ENCODE data around the gene TNRC6C.
A peak's percentile ranks its signal among the peaks of the same experiment; 100 is the strongest.

Gene TNRC6C

DNA sequence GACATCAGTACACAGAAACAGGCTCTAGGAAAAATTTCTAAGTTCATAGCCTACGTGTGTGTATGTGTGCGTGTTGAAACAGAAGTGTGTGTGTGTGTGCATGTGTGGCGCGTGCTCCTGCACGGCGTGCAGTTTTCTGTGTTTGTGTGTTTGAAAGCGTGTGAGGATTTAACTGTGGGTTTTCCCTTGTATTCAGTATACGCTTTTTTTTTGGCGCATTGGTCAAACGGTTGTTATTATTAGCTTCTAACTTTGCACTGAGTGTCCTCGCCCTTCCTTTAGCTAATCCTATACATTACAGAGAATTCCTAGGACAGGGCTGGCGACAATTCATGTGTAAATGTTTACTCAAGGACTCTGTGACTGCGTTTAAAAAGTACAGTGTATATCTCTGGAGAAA, 147.0 kb downstream of the TNRC6C start:
- DNase-seq (ENCODE audit: low read depth), result no peak
- TF ChIP-seq, protein P1, sequence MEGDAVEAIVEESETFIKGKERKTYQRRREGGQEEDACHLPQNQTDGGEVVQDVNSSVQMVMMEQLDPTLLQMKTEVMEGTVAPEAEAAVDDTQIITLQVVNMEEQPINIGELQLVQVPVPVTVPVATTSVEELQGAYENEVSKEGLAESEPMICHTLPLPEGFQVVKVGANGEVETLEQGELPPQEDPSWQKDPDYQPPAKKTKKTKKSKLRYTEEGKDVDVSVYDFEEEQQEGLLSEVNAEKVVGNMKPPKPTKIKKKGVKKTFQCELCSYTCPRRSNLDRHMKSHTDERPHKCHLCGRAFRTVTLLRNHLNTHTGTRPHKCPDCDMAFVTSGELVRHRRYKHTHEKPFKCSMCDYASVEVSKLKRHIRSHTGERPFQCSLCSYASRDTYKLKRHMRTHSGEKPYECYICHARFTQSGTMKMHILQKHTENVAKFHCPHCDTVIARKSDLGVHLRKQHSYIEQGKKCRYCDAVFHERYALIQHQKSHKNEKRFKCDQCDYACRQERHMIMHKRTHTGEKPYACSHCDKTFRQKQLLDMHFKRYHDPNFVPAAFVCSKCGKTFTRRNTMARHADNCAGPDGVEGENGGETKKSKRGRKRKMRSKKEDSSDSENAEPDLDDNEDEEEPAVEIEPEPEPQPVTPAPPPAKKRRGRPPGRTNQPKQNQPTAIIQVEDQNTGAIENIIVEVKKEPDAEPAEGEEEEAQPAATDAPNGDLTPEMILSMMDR (conservative IDR thresholded peaks at IDR 0.05; ENCODE audit: control insufficient read depth, insufficient read depth, low read depth, low read length), result no peak
- H3K4me3 ChIP-seq (ENCODE audit: control insufficient read depth, low read depth, low read length), result no peak overlapping the region

DNA sequence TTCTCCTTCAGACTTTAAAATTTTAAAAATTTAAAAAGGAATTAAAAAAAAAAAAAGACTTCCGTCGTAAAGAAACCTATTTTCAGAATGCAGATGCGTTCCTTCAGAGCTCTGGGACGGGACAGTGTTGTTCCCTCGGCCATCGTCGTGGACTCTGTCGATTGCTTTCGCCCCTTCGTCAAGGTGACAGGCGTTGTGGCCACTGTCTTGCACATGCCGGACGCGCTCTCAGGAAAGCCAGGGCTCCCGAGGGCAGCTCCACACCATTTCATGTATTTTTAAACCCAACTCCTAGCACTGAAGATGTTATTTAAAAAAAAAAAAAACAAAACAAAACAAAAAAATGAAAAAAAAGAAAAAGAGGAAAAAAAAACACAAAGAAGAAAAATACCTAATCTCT, 147.7 kb downstream of the TNRC6C start:
- no peak for DNase-seq (ENCODE audit: low read depth)
- TF ChIP-seq, protein P1 (conservative IDR thresholded peaks at IDR 0.05; ENCODE audit: control insufficient read depth, insufficient read depth, low read depth, low read length), result no peak
- no peak overlapping the region for H3K4me3 ChIP-seq (ENCODE audit: control insufficient read depth, low read depth, low read length)

DNA sequence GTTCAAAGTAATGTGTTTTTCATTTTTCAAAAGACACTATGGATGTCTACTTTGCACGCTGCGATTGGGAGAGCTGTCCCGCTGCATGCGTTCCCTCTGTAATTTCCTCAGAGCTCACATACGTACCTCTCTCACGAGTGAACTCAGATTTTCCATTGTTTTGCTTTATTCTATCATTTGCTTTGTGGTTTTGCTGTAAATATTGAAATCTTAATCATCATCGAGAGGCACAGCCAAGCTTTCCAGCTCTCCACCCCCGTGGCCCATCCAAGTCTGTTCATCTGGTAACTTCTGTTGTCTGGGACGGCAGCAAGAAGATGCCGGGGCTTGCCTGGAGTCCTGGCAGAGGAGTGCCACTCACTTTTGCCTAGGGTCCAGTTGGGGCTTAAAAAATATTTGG, 149.0 kb downstream of the TNRC6C start:
- no peak overlapping the region for H3K4me3 ChIP-seq (ENCODE audit: control insufficient read depth, low read depth, low read length)
- TF ChIP-seq, protein P1 (conservative IDR thresholded peaks at IDR 0.05; ENCODE audit: control insufficient read depth, insufficient read depth, low read depth, low read length), result no peak
- peak; percentile 70 for DNase-seq (ENCODE audit: low read depth)

DNA sequence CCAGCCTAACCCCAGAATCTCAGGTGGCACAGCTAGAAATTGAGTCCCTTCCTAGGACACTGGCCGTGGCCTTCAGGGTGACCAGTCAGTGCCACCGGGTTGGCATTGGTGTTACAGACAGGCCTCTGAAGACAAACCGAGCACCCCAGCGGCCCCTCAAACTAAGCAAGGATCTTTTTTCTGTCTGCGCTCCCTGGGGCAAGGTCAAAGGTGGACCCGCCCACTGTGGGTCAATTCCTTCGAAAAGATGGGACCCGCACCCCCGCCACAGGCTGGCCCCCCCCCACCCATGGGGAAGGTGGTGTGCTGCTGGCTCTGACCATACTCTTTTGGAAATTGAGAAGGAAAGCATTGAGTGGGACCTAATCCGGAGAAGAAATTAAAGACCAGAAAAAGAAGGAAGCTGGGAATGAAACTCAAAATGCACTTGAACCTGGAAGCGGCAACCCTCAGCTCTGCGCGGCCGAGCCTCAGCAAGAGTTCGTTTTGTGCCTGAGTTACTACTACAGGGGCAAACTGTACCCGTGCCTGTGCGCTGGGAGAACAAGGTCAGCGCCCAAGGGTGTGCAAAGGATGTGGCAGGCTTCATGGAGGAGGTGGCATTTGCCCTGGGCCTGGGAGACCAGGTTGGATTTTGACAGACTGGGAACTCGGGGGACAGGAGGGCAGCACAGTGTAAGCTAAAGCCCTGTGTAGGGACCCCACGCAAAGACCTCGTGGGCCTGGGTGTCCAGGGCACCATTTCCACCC, 149.6 kb downstream of the TNRC6C start:
- H3K4me3 ChIP-seq (ENCODE audit: control insufficient read depth, low read depth, low read length), result no peak overlapping the region
- TF ChIP-seq, protein P1 (conservative IDR thresholded peaks at IDR 0.05; ENCODE audit: control insufficient read depth, insufficient read depth, low read depth, low read length), result no peak
- no peak for DNase-seq (ENCODE audit: low read depth)

DNA sequence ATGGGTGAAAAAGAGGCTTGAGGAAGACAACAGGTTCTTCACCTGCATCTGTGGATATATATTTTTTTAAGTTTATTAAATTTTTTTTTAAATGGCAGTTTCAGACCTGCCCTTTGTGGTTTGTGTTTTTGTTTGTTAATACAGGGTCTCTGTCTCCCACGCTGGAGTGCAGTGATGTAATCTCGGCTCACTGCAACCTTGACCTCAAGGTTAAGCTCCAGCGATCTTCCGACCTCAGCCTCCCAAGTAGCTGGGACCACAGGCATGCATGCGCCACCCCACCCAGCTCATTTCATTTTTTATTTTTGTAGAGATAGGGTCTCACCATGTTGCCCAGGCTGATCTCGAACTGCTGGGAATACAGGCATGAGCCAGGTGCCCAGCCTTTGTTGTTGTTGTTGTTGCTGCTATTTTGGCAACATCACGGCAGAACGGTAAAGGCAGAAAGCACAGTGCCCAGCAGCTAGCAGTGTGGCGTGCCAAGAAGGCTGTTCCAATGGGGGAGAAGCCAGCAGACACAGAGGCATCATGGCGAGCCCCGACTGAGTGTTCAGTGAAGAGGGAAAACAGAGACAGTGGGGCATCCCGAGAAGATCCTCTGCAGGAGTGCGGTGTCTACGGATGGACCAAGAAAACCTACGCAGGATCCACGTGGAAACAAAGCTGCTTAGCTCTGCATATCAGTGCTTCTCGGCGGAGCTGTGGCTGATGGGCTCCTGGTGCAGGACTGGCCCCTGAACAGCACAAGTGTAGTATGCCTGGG, 150.4 kb downstream of the TNRC6C start:
- TF ChIP-seq, protein P1 (conservative IDR thresholded peaks at IDR 0.05; ENCODE audit: control insufficient read depth, insufficient read depth, low read depth, low read length), result no peak
- no peak for DNase-seq (ENCODE audit: low read depth)
- no peak overlapping the region for H3K4me3 ChIP-seq (ENCODE audit: control insufficient read depth, low read depth, low read length)

DNA sequence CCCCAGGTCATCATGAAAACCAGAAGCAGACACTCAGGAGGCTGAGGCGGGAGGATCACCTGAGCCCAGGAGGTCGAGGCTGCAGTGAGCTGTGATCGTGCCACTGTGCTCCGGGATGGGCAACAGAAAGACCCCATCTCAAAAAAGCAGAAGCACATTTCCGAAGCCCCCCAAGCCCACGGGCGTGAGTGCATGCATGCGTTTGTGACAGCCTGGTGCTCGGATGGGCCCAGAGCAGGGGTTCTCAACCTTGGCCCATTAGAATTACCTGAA, 150.9 kb downstream of the TNRC6C start:
- H3K4me3 ChIP-seq (ENCODE audit: control insufficient read depth, low read depth, low read length), result no peak overlapping the region
- TF ChIP-seq, protein P1 (conservative IDR thresholded peaks at IDR 0.05; ENCODE audit: control insufficient read depth, insufficient read depth, low read depth, low read length), result no peak
- no peak for DNase-seq (ENCODE audit: low read depth)
